Measurements from ENCODE around the gene KRT6C. TPM values are rescaled to one million over a fixed set of nuclear protein-coding genes. Genes with fewer than 3 reads are reported as not detected.

Gene KRT6C
- total RNA-seq, 1 experiment from 2014 or later: not detected

DNA sequence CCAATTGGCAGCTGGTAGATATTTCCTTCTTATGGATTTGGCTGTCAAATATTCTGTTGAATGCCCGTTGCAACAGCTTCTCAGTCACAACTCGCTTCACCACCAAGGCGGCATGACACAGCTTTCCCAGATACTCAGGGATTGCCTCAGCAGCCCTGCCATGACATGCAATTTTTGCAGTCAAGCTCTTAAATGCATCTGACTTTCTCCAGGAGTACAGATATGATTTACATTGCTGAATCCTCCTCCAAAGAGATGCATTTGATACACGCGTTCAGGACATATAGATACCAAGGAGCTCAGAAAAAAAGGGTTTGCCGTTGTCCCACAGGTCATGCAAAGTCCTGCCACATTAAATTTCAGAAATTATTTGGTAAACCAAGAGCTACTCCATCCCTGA lies 40.1 kb upstream of the KRT6C start:
- H3K27ac Mint-ChIP-seq (ENCODE audit: unreplicated experiment): no peak overlapping the region
- intact Hi-C loops (cut with micrococcal nuclease; ENCODE audit: unreplicated experiment): no loop called here
- no peaks in the 10 kb centered on the region for H3K4me1 Mint-ChIP-seq (ENCODE audit: low read depth, unreplicated experiment)
- H3K27me3 Mint-ChIP-seq (ENCODE audit: unreplicated experiment): peaks cover 31% of the 10 kb centered on the region
- DNase-seq: no peak
- CTCF ChIA-PET: no interaction called here
- no peaks in the 10 kb centered on the region for H3K9me3 Mint-ChIP-seq (ENCODE audit: low read depth, unreplicated experiment)
- H3K36me3 Mint-ChIP-seq (ENCODE audit: insufficient read depth, unreplicated experiment): no peaks in the 10 kb centered on the region
- H3K4me3 Mint-ChIP-seq (ENCODE audit: low read depth, unreplicated experiment): no peak overlapping the region
- no TSS peak for BruUV-seq (replicated peaks)
- no peak for TF ChIP-seq CTCF (IDR thresholded peaks at IDR 0.05; ENCODE audit: unreplicated experiment)

GRCh38 chr12:52508211-52508610 lies 34.6 kb upstream of the KRT6C start:
- BruUV-seq (replicated peaks): no TSS peak
- no peak overlapping the region for H3K27ac Mint-ChIP-seq (ENCODE audit: unreplicated experiment)
- no peak for TF ChIP-seq CTCF (IDR thresholded peaks at IDR 0.05; ENCODE audit: unreplicated experiment)
- no peak for DNase-seq
- H3K36me3 Mint-ChIP-seq (ENCODE audit: insufficient read depth, unreplicated experiment): no peaks in the 10 kb centered on the region
- no peaks in the 10 kb centered on the region for H3K4me1 Mint-ChIP-seq (ENCODE audit: low read depth, unreplicated experiment)
- CTCF ChIA-PET: no interaction called here
- H3K4me3 Mint-ChIP-seq (ENCODE audit: low read depth, unreplicated experiment): no peak overlapping the region
- peaks cover 35% of the 10 kb centered on the region for H3K27me3 Mint-ChIP-seq (ENCODE audit: unreplicated experiment)
- no peaks in the 10 kb centered on the region for H3K9me3 Mint-ChIP-seq (ENCODE audit: low read depth, unreplicated experiment)
- intact Hi-C loops (cut with micrococcal nuclease; ENCODE audit: unreplicated experiment): loop anchor here (5.0 kb wide), 2 partner anchors 66 to 116 kb away; no protein-coding TSS in a partner anchor

GRCh38 chr12:52506858-52507715 lies 33.5 kb upstream of the KRT6C start:
- peak; percentile 21 for DNase-seq
- CTCF ChIA-PET: interaction anchor here (1.2 kb wide), 1 partner anchor 14 kb away, joined by 4 read pairs; the partner anchor contains the start of gene KRT5
- peaks cover 35% of the 10 kb centered on the region for H3K27me3 Mint-ChIP-seq (ENCODE audit: unreplicated experiment)
- H3K4me3 Mint-ChIP-seq (ENCODE audit: low read depth, unreplicated experiment): no peak overlapping the region
- intact Hi-C loops (cut with micrococcal nuclease; ENCODE audit: unreplicated experiment): loop anchor here (5.0 kb wide), 2 partner anchors 65 to 115 kb away; no protein-coding TSS in a partner anchor
- H3K9me3 Mint-ChIP-seq (ENCODE audit: low read depth, unreplicated experiment): no peaks in the 10 kb centered on the region
- no peaks in the 10 kb centered on the region for H3K36me3 Mint-ChIP-seq (ENCODE audit: insufficient read depth, unreplicated experiment)
- no peak overlapping the region for H3K27ac Mint-ChIP-seq (ENCODE audit: unreplicated experiment)
- H3K4me1 Mint-ChIP-seq (ENCODE audit: low read depth, unreplicated experiment): no peaks in the 10 kb centered on the region
- peak; percentile 40 for TF ChIP-seq CTCF (IDR thresholded peaks at IDR 0.05; ENCODE audit: unreplicated experiment)
- BruUV-seq (replicated peaks): no TSS peak

DNA sequence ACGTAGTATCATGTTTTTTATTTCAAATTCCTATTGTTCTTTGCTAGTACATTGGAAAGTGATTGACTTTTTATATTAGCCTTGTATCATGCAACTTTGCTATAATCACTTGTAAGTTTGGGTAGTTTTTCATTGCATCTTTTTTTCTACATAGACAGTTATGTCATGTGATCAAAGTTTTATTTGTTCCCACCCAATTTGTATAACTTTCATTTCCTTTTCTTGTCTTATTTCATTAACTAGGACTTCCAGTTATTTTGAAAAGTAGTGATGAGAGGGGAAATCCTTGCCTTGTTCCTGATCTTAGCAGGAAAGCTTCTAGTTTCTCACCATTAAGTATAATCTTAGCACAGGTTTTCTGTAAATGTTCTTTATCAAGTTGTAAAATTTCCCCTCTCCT lies 29.3 kb upstream of the KRT6C start:
- TF ChIP-seq CTCF (IDR thresholded peaks at IDR 0.05; ENCODE audit: unreplicated experiment): no peak
- intact Hi-C loops (cut with micrococcal nuclease; ENCODE audit: unreplicated experiment): no loop called here
- CTCF ChIA-PET: no interaction called here
- DNase-seq: no peak
- no TSS peak for BruUV-seq (replicated peaks)
- H3K36me3 Mint-ChIP-seq (ENCODE audit: insufficient read depth, unreplicated experiment): no peaks in the 10 kb centered on the region
- no peak overlapping the region for H3K27ac Mint-ChIP-seq (ENCODE audit: unreplicated experiment)
- H3K27me3 Mint-ChIP-seq (ENCODE audit: unreplicated experiment): peaks cover 35% of the 10 kb centered on the region
- no peaks in the 10 kb centered on the region for H3K9me3 Mint-ChIP-seq (ENCODE audit: low read depth, unreplicated experiment)
- H3K4me3 Mint-ChIP-seq (ENCODE audit: low read depth, unreplicated experiment): no peak overlapping the region
- H3K4me1 Mint-ChIP-seq (ENCODE audit: low read depth, unreplicated experiment): peaks cover 9% of the 10 kb centered on the region

Measured in Calu3 (cell line).